PFSK-1 (cell line): Measurements from ENCODE around the gene LBR.

Experiments used
- FOXP2 ChIP-seq: optimal IDR thresholded peaks from 2 replicates; pipeline ENCODE3; 2011; ENCODE audit warnings: borderline replicate concordance, control low read depth, inconsistent platforms; ENCODE audit not compliant: insufficient read depth; ENCODE audit errors: extremely low read length, extremely low read depth
- POLR2AphosphoS5 ChIP-seq: IDR thresholded peaks from 2 replicates; pipeline ENCODE4 v1.6.1; 2012; ENCODE audit warnings: low read depth, mild to moderate bottlenecking, control low read depth, low read length, moderate library complexity
- TAF1 ChIP-seq: IDR thresholded peaks from 2 replicates; pipeline ENCODE4 v1.6.1; 2012; ENCODE audit warnings: low read length, control low read depth, borderline replicate concordance; ENCODE audit not compliant: insufficient read depth
- TF ChIP-seq, protein P1 (sequence below), 2 experiments: IDR thresholded peaks; 2 replicates each; pipeline versions ENCODE4 v1.6.1 to v1.8.0; 2011 to 2012; ENCODE audit warnings: low read depth in 2 of 2, low read length in 2 of 2, control low read depth in 1 of 2, inconsistent platforms in 1 of 2, mild to moderate bottlenecking in 1 of 2, moderate library complexity in 1 of 2; ENCODE audit not compliant: insufficient read depth in 1 of 2

DNA sequence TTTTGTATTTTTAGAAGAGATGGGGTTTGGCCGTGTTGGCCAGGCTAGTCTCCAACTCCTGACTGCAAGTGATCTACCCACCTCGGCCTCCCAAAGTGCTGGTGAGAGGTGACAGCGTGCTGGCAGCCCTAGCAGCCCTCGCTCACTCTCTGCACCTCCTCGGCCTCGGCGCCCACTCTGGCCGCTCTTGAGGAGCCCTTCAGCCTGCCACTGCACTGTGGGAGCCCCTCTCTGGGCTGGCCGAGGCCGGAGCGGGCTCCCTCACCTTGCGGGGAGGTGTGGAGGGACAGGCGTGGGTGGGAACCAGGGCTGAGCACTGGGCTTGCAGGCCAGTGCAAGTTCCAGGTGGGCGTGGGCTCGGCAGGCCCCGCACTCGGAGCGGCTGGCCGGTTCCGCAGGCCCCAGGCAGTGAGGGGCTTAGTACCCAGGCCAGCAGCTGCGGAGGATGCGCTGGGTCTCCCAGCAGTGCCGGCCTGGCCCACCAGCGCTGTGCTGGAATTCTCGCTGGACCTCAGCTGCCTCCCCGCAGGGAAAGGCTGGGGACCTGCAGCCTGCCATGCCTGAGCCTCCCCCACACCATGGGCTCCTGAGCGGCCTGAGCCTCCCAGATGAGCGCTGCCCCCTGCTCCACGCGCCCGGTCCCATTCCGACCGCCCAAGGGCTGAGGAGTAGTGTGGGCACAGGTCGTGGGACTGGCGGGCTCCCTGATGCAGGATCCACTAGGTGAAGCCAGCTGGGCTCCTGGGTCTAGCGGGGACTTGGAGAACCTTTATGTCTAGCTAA, 3.4 kb upstream of the LBR start:
- no peak for TF ChIP-seq POLR2AphosphoS5
- TF ChIP-seq TAF1, result no peak
- TF ChIP-seq FOXP2, result no peak
- TF ChIP-seq, protein P1, sequence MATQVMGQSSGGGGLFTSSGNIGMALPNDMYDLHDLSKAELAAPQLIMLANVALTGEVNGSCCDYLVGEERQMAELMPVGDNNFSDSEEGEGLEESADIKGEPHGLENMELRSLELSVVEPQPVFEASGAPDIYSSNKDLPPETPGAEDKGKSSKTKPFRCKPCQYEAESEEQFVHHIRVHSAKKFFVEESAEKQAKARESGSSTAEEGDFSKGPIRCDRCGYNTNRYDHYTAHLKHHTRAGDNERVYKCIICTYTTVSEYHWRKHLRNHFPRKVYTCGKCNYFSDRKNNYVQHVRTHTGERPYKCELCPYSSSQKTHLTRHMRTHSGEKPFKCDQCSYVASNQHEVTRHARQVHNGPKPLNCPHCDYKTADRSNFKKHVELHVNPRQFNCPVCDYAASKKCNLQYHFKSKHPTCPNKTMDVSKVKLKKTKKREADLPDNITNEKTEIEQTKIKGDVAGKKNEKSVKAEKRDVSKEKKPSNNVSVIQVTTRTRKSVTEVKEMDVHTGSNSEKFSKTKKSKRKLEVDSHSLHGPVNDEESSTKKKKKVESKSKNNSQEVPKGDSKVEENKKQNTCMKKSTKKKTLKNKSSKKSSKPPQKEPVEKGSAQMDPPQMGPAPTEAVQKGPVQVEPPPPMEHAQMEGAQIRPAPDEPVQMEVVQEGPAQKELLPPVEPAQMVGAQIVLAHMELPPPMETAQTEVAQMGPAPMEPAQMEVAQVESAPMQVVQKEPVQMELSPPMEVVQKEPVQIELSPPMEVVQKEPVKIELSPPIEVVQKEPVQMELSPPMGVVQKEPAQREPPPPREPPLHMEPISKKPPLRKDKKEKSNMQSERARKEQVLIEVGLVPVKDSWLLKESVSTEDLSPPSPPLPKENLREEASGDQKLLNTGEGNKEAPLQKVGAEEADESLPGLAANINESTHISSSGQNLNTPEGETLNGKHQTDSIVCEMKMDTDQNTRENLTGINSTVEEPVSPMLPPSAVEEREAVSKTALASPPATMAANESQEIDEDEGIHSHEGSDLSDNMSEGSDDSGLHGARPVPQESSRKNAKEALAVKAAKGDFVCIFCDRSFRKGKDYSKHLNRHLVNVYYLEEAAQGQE (IDR thresholded peaks at IDR 0.05; ENCODE audit: insufficient read depth in 1 of 2, low read depth in 2 of 2, low read length in 2 of 2), result no peak
